HG02981 (cell line): ENCODE measurements around the gene LRRC23.
A peak's percentile ranks its signal among the peaks of the same experiment; 100 is the strongest.

Source experiments
- ATAC-seq: cut with Tn5 transposase; IDR thresholded peaks from one replicate; pipeline ENCODE4 v1.9.1; 2021; ENCODE audit warnings: mild to moderate bottlenecking, moderate library complexity; ENCODE audit not compliant: unreplicated experiment

LRRC23 gene

GRCh38 chr12:6942331-6942665 is 37.7 kb downstream of the LRRC23 start:
- ATAC-seq = no peak

DNA sequence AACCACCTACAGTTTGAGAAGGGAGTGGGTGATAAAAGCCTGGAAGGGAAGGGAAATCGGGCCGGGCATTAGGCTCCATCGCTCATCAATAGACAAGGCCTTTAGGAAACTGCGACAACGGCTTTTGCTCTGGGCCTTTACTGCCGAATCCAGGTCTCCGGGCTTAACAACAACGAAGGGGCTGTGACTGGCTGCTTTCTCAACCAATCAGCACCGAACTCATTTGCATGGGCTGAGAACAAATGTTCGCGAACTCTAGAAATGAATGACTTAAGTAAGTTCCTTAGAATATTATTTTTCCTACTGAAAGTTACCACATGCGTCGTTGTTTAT is 38.7 kb downstream of the LRRC23 start:
- peak; percentile 33 for ATAC-seq

GRCh38 chr12:6943722-6944380 is 39.2 kb downstream of the LRRC23 start, which contains the start of the genes C12orf57 and RNU7-1:
Gene C12orf57, plus strand, starts transcription at chr12:6944022. Its CDS starts 100 bp downstream, at chr12:6944122.
Gene RNU7-1, plus strand, starts transcription at chr12:6943816.
- ATAC-seq = peak; percentile 37

- peak; percentile 32 for ATAC-seq
Measured at GRCh38 chr12:6944381-6945186, 40.0 kb downstream of the LRRC23 start.

DNA sequence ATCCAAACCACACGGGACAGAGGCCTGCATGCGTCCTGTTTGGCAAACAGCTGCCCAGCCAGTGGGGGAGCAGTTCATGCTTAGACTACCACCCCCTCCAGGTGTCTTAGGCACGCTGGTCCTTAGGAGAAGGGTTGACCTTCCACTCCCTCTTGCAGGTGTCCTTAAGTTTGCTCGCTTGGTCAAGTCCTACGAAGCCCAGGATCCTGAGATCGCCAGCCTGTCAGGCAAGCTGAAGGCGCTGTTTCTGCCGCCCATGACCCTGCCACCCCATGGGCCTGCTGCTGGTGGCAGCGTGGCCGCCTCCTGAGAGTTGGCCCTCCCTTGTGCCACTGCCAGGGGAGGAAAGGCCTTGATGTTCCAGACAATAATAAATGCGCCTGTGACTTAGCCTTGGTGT is 41.0 kb downstream of the LRRC23 start:
- no peak for ATAC-seq

DNA sequence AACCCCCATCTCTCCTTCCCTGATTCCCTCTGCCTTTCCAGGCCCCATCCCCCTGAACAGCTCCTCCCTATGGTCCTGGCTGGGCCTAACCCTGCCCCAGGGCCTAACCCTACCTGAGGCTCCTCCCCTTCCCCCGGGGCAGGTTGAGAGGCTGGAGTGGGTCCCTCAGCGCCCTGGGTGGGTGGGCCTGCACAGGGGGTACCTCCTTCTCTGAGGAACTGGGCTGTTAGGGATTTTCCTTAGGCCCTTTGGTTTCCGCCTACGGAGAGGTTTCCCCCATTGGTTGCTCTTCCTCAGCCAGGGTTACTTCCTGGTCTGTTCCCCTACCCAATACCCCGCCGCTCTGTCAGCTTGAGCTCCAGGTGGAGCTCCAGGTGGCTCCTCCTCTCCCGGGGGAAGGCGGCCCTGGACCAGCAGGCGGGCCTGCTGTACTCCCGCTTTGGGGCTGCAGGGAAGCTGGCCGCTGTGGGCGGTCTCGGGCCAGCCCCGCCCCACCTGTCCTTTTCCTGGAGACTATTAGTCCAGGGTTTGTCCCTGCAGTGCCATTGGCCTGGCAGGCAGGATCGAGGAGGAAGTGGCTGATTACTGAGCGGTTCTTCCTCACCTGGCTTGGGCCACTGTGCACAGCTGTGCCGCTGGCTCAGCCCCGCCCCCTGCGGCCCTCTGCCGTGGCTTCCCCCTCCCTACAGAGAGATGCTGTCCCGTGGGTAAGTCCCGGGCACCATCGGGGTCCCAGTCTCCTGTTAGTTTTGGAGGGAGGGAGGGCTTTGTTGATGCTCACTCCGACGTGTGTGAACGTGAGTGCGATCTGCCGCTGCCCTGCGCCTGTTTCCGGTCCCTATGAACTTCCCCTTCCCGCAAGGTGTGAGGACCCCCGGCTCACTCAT is 41.7 kb downstream of the LRRC23 start:
- ATAC-seq = no peak

- no peak for ATAC-seq
Measured at GRCh38 chr12:6946920-6947374, 42.3 kb downstream of the LRRC23 start.

- no peak for ATAC-seq
Measured at GRCh38 chr12:6947615-6948014, 43.0 kb downstream of the LRRC23 start.

GRCh38 chr12:6948873-6949594 is 44.4 kb downstream of the LRRC23 start:
- ATAC-seq = no peak

DNA sequence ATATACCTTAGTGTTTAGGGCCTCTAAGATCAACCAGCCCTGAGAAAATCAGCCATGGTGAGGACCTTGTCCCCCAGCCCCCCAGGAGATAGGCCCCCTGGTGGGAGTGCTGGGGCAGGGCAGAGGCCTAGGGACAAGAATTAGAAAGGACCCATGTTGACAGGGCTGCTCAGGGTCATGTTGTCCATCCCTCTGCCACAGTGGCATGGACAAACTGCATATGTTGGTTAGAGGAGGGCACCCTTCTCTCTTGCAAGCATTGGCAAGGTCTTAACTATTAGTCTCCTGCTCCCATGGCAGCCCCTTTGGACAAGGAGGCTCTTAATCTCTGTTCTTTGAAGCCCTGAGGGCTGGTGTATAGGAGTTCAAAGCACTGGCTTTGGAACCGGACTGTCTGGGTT is 45.8 kb downstream of the LRRC23 start:
- no peak for ATAC-seq

GRCh38 chr12:6950811-6951540 is 46.4 kb downstream of the LRRC23 start, which contains the start of gene PTPN6:
Gene PTPN6, plus strand, starts transcription at chr12:6951356. Its CDS starts 157 bp downstream, at chr12:6951513.
- no peak for ATAC-seq

DNA sequence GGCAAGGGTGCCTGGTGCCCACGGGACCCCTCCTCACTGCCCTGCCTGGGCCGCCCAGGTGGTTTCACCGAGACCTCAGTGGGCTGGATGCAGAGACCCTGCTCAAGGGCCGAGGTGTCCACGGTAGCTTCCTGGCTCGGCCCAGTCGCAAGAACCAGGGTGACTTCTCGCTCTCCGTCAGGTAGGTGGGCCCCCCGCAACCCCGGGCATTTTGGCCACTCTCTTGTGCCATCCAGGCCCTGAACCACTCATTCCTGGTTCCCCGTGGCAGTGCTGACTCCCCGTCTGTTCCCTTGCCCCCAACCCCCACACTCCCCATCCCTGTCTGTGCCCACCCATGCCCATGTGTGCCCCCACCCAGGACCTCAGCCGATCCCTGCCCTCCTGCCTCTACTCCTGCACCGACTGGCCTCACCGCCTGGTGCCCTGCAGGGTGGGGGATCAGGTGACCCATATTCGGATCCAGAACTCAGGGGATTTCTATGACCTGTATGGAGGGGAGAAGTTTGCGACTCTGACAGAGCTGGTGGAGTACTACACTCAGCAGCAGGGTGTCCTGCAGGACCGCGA is 47.0 kb downstream of the LRRC23 start:
- no peak for ATAC-seq

- no peak for ATAC-seq
Measured at GRCh38 chr12:6952121-6952862, 47.7 kb downstream of the LRRC23 start.

- ATAC-seq = no peak
Measured at GRCh38 chr12:6952863-6953441, 48.3 kb downstream of the LRRC23 start.

- ATAC-seq = peak; percentile 47
Measured at GRCh38 chr12:6953442-6954315, 49.1 kb downstream of the LRRC23 start.

- ATAC-seq = no peak
Measured at GRCh38 chr12:6954316-6955107, 49.9 kb downstream of the LRRC23 start.
